Endothelial cell of umbilical vein (primary cell): ENCODE measurements around the gene FBN3.

ENCODE experiments used
- CTCF ChIP-seq, 2 donors: IDR thresholded peaks; 1 replicate in 1 of 2; 2 replicates in 1 of 2; pipeline ENCODE4 v1.5.1; 2011; ENCODE audit warnings: low read length in 2 of 2, mild to moderate bottlenecking in 2 of 2, moderate library complexity in 2 of 2, control low read depth in 1 of 2, inconsistent platforms in 1 of 2, low read depth in 1 of 2; ENCODE audit not compliant: insufficient read depth in 1 of 2; ENCODE audit errors: extremely low read depth in 1 of 2
- EZH2 ChIP-seq: IDR thresholded peaks from 2 replicates; pipeline ENCODE4 v1.6.1; 2012; ENCODE audit warnings: borderline replicate concordance, low read depth, mild to moderate bottlenecking, moderate library complexity, low read length, inconsistent platforms; ENCODE audit not compliant: severe bottlenecking
- FOS ChIP-seq: IDR thresholded peaks from 2 replicates; pipeline ENCODE4 v1.6.1; 2011; ENCODE audit warnings: mild to moderate bottlenecking, low read length, moderate library complexity, borderline replicate concordance; ENCODE audit not compliant: insufficient read depth
- GATA2 ChIP-seq: IDR thresholded peaks from 2 replicates; pipeline ENCODE4 v1.7.0; 2011; ENCODE audit warnings: low read depth, mild to moderate bottlenecking, moderate library complexity, mixed read lengths, low read length; ENCODE audit not compliant: insufficient read length, insufficient read depth
- JUN ChIP-seq: IDR thresholded peaks from 2 replicates; pipeline ENCODE4 v1.6.1; 2011; ENCODE audit warnings: borderline replicate concordance, low read depth; ENCODE audit not compliant: insufficient read length, insufficient read depth
- MYC ChIP-seq: IDR thresholded peaks from one replicate; pipeline ENCODE4 v1.6.1; 2011; ENCODE audit warnings: mild to moderate bottlenecking, low read depth, low read length
- POLR2A ChIP-seq: IDR thresholded peaks from 2 replicates; pipeline ENCODE4 v1.6.1; 2012; ENCODE audit warnings: low read depth, mild to moderate bottlenecking, control low read depth, low read length
- POLR2AphosphoS5 ChIP-seq: IDR thresholded peaks from 2 replicates; pipeline ENCODE4 v1.6.1; 2012; ENCODE audit warnings: low read depth, mild to moderate bottlenecking, control low read depth, low read length, moderate library complexity; ENCODE audit not compliant: insufficient read depth
- TF ChIP-seq, protein P1 (sequence below): IDR thresholded peaks from 2 replicates; pipeline ENCODE4 v1.6.1; 2011; ENCODE audit not compliant: insufficient read depth, insufficient read length

- TF ChIP-seq CTCF (IDR thresholded peaks at IDR 0.05; ENCODE audit: extremely low read depth in 1 of 2, insufficient read depth in 1 of 2, low read depth in 1 of 2, low read length in 2 of 2), result no peak
- no peak for TF ChIP-seq GATA2
- no peak for TF ChIP-seq POLR2AphosphoS5
- no peak for TF ChIP-seq EZH2
- TF ChIP-seq POLR2A, result no peak
- TF ChIP-seq, protein P1, sequence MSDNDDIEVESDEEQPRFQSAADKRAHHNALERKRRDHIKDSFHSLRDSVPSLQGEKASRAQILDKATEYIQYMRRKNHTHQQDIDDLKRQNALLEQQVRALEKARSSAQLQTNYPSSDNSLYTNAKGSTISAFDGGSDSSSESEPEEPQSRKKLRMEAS, result no peak
- no peak for TF ChIP-seq MYC
- TF ChIP-seq FOS, result no peak
- TF ChIP-seq JUN, result no peak
Observed at GRCh38 chr19:8196271-8196927, 47.0 kb upstream of the FBN3 start.
